GM12864 (cell line): ENCODE measurements around the gene SCMH1.

ENCODE experiments used
- DNase-seq: peaks from one replicate; pipeline ENCODE4 v3.0.0-alpha.2; 2011; ENCODE audit warnings: low read depth
- H3K4me3 ChIP-seq: 2 replicates; pipeline ENCODE4 v1.5.1; 2011; ENCODE audit warnings: mild to moderate bottlenecking, low read depth, low read length, control low read depth
- CTCF ChIP-seq: IDR thresholded peaks from 2 replicates; pipeline ENCODE4 v1.5.1; 2011; ENCODE audit warnings: low read depth, mild to moderate bottlenecking, moderate library complexity, low read length, control low read depth, inconsistent platforms; ENCODE audit errors: missing control alignments

Gene SCMH1

DNA sequence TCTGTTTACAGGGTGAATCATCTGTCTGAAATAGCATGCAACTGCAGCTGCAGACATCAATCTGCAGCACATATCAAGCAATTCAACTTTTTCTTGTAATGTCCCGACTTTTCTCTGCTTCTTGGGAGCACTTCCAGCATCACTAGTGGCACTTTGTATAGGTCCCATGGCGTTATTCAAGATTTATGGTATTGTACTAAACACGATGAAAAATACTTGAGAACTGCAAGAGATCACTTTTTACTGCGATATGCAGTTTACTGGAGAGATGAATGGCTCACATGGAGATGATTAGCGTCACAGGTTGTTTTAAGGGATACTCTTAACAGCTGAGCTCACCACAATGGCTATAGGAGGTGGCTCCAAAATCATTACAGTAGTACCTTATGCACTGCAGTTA, 7.2 kb upstream of the SCMH1 start:
- TF ChIP-seq CTCF = no peak
- no peak for DNase-seq
- no peak overlapping the region for H3K4me3 ChIP-seq

DNA sequence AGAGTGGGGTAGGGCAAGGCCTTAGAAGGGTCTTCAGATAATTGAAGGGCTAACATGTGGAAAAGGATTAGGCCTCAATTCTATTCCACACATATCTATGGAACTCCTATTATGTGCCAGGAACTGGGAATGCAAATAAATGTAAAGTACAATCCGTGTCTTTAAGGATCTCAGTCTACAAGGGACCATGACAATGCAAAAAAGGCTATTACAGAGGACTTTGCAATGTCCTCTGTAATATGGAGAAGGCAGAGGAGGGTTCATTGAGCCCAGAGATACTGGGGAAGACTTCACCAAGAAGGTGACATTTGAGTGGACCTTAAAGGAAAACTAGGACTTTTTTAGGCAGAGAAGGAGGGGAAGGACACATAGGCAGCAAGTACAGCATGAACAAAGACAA, 4.5 kb upstream of the SCMH1 start:
- no peak for TF ChIP-seq CTCF
- no peak for DNase-seq
- no peak overlapping the region for H3K4me3 ChIP-seq

GRCh38 chr1:41245659-41246058, 3.6 kb upstream of the SCMH1 start:
- no peak overlapping the region for H3K4me3 ChIP-seq
- no peak for DNase-seq
- no peak for TF ChIP-seq CTCF

DNA sequence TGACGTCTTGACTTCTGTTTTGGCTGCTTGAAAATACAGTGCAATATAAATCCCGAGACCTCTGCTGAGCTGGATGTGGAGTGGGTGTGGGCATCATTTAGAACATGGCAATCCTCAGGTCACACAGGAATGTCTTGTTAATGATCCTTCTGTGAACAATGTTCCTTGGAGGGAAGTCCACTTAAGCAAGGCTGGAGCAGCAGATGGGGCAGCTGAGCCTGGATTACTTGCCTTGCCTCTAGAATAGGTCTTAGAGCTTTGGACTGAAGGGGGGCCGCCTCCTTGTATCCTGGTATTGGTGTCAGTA, 926 bp upstream of the SCMH1 start:
- peak overlapping the region; percentile 64 for H3K4me3 ChIP-seq
- no peak for TF ChIP-seq CTCF
- no peak for DNase-seq

- no peak for DNase-seq
- no peak for TF ChIP-seq CTCF
- H3K4me3 ChIP-seq = peak overlapping the region; percentile 64
Observed at GRCh38 chr1:41242342-41243078, 404 bp upstream of the SCMH1 start.

DNA sequence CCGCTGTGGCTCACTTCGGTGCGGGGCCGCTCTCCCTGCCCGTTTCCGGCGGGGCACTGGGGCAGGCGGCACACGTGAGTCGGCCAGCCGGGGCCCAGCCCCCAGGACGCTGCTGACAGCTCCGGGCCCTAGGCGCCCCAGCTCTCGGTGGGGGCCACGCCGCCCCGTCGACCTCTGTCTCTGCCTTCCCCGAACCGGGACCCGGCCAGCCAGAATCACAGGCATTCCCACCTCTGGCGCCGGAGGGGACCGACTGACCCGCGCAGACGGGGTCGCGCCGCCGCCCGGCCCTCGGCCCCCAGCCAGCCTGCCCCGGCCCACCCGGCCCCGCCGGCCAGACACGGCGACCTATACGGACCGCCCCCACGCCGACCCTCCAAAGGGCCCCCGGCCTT, 755 bp downstream of the SCMH1 start:
- DNase-seq = no peak
- no peak for TF ChIP-seq CTCF

GRCh38 chr1:41240781-41241353, 1.2 kb downstream of the SCMH1 start:
- H3K4me3 ChIP-seq = peak overlapping the region; percentile 84
- DNase-seq = no peak
- TF ChIP-seq CTCF = no peak

More for the DNA sequence above, 755 bp downstream of the SCMH1 start:
- peak overlapping the region; percentile 84 for H3K4me3 ChIP-seq
